Keratinocyte (primary cell): ENCODE measurements around the gene MTHFD2L.

Experiments used
- CTCF ChIP-seq, 3 experiments: IDR thresholded peaks in 1 of 3; conservative IDR thresholded peaks in 1 of 3; optimal IDR thresholded peaks in 1 of 3; 2 replicates in 2 of 3; 3 replicates in 1 of 3; pipeline versions ENCODE3 to v1.5.1; 2011; ENCODE audit warnings: low read length in 3 of 3, mild to moderate bottlenecking in 3 of 3, moderate library complexity in 2 of 3, control low read depth in 1 of 3, inconsistent platforms in 1 of 3; ENCODE audit not compliant: insufficient read depth in 2 of 3; ENCODE audit errors: extremely low read depth in 1 of 3
- EZH2 ChIP-seq: IDR thresholded peaks from one replicate; pipeline ENCODE4 v1.6.1; 2012; ENCODE audit warnings: inconsistent platforms, mild to moderate bottlenecking, low read length, moderate library complexity

- TF ChIP-seq CTCF (optimal IDR thresholded peaks at IDR 0.05 in 1 of 3, IDR thresholded peaks at IDR 0.05 in 1 of 3, conservative IDR thresholded peaks at IDR 0.05 in 1 of 3; ENCODE audit: extremely low read depth in 1 of 3, insufficient read depth in 2 of 3, low read length in 3 of 3) (no peak), EZH2 (no peak)
Measured at GRCh38 chr4:74108457-74109115, 49.3 kb upstream of the MTHFD2L start.
